ENCODE data around the gene ZDHHC11.

GRCh38 chr5:860506-861150 is 9.8 kb upstream of the ZDHHC11 start:
- TF ChIP-seq, protein P1, sequence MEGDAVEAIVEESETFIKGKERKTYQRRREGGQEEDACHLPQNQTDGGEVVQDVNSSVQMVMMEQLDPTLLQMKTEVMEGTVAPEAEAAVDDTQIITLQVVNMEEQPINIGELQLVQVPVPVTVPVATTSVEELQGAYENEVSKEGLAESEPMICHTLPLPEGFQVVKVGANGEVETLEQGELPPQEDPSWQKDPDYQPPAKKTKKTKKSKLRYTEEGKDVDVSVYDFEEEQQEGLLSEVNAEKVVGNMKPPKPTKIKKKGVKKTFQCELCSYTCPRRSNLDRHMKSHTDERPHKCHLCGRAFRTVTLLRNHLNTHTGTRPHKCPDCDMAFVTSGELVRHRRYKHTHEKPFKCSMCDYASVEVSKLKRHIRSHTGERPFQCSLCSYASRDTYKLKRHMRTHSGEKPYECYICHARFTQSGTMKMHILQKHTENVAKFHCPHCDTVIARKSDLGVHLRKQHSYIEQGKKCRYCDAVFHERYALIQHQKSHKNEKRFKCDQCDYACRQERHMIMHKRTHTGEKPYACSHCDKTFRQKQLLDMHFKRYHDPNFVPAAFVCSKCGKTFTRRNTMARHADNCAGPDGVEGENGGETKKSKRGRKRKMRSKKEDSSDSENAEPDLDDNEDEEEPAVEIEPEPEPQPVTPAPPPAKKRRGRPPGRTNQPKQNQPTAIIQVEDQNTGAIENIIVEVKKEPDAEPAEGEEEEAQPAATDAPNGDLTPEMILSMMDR (IDR thresholded peaks at IDR 0.05) = no peak
- no peak for TF ChIP-seq EP300 (IDR thresholded peaks at IDR 0.05)
